ENCODE data around the gene GRB10.

The GRB10 gene

DNA sequence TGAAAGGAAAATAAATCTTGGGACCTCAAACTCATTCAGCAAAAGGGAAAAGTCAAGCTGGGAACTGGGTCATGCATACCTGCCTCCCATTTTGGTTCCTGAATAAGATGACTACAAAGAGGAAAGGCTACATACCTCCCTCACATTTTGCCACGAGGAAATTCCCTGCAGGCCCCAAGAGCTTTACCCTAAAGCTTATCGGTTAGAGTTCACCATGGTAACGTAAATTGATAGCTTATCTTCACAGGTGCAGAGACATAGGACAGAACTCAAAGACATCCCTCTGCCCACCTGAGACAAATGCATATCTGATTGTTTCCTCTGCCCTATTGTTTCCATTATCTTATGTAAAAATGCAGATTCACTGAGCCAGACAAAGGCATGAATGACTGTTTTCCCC, 31.5 kb upstream of the GRB10 start:
- TF ChIP-seq, protein P1, sequence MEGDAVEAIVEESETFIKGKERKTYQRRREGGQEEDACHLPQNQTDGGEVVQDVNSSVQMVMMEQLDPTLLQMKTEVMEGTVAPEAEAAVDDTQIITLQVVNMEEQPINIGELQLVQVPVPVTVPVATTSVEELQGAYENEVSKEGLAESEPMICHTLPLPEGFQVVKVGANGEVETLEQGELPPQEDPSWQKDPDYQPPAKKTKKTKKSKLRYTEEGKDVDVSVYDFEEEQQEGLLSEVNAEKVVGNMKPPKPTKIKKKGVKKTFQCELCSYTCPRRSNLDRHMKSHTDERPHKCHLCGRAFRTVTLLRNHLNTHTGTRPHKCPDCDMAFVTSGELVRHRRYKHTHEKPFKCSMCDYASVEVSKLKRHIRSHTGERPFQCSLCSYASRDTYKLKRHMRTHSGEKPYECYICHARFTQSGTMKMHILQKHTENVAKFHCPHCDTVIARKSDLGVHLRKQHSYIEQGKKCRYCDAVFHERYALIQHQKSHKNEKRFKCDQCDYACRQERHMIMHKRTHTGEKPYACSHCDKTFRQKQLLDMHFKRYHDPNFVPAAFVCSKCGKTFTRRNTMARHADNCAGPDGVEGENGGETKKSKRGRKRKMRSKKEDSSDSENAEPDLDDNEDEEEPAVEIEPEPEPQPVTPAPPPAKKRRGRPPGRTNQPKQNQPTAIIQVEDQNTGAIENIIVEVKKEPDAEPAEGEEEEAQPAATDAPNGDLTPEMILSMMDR (IDR thresholded peaks at IDR 0.05; ENCODE audit: borderline replicate concordance, insufficient read depth, low read depth, low read length), result no peak
- no peak overlapping the region for H3K4me3 ChIP-seq (ENCODE audit: low read depth, low read length)

- H3K4me3 ChIP-seq (ENCODE audit: low read depth, low read length), result no peak overlapping the region
- TF ChIP-seq, protein P1 (IDR thresholded peaks at IDR 0.05; ENCODE audit: borderline replicate concordance, insufficient read depth, low read depth, low read length), result no peak
Measured at GRCh38 chr7:50812841-50813475, 30.3 kb upstream of the GRB10 start.

DNA sequence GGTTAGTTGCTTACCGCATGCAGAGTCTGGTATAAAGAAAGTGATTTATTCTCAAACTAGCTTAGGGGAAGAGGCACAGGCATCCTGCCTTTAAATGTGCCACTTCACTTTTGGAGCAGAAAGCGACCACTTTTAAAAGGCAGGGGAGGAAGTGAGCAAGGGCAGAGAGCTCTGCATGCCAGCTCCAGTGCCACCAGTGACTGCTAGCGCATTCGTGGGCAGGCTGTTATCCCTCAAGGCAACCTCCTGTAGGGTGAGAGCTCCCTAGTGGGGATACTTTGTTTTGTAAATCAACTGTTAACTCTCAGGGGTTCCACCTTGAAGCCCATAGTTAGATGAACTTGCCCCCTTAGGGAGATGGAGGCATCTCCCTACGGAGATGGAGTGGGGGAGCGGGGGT, 29.4 kb upstream of the GRB10 start:
- TF ChIP-seq, protein P1 (IDR thresholded peaks at IDR 0.05; ENCODE audit: borderline replicate concordance, insufficient read depth, low read depth, low read length), result no peak
- H3K4me3 ChIP-seq (ENCODE audit: low read depth, low read length), result no peak overlapping the region

DNA sequence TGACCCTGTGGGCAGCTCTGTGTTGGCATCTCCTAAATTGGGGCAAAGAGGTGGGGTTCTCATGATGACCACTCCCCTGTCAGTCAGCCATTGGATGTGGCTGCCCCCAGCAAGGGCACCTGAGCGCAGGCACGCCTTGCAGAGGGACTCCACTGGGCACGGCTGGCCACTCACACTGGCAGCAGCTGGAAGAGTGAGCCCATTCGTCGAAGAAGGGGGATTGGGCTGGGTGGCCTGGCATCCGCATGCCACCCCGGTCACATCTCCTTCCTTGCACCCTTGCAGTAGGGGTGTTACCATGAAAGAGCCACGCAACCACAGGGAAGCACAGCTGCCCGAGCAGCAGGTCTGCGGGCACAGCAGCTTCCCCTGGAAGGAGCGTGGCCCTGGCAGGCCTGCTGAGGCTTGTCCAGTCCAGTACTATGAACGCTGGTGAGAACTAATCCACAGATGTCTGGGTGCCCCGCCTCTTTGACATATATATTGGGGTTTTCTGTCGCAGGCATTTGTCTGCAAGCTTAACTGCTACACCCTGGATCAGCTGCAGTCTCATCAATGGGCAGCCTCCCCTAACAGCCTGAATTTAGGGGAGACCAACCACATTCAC, 25.7 kb upstream of the GRB10 start:
- TF ChIP-seq, protein P1 (IDR thresholded peaks at IDR 0.05; ENCODE audit: borderline replicate concordance, insufficient read depth, low read depth, low read length), result no peak
- no peak overlapping the region for H3K4me3 ChIP-seq (ENCODE audit: low read depth, low read length)

GRCh38 chr7:50807026-50807730, 24.5 kb upstream of the GRB10 start:
- H3K4me3 ChIP-seq (ENCODE audit: low read depth, low read length), result no peak overlapping the region
- TF ChIP-seq, protein P1 (IDR thresholded peaks at IDR 0.05; ENCODE audit: borderline replicate concordance, insufficient read depth, low read depth, low read length), result no peak

- TF ChIP-seq, protein P1 (IDR thresholded peaks at IDR 0.05; ENCODE audit: borderline replicate concordance, insufficient read depth, low read depth, low read length), result no peak
- H3K4me3 ChIP-seq (ENCODE audit: low read depth, low read length), result no peak overlapping the region
Measured at GRCh38 chr7:50806143-50806542, 23.4 kb upstream of the GRB10 start.
